HG02642 (cell line): ENCODE data around the gene PAM.

Source experiments
- ATAC-seq: cut with Tn5 transposase; IDR thresholded peaks from one replicate; pipeline ENCODE4 v1.9.1; 2021; ENCODE audit warnings: mild to moderate bottlenecking; ENCODE audit not compliant: unreplicated experiment, poor library complexity

Gene PAM

GRCh38 chr5:102802708-102803458 is 47.8 kb downstream of the PAM start:
- no peak for ATAC-seq

GRCh38 chr5:102807878-102808502 is 52.9 kb downstream of the PAM start:
- no peak for ATAC-seq

GRCh38 chr5:102809033-102809432 is 53.9 kb downstream of the PAM start:
- no peak for ATAC-seq

GRCh38 chr5:102811972-102812371 is 56.9 kb downstream of the PAM start:
- ATAC-seq = no peak

- ATAC-seq = no peak
These were observed 58.6 kb downstream of the PAM start for GRCh38 chr5:102813740-102814139.

GRCh38 chr5:102815084-102815483 is 60.0 kb downstream of the PAM start:
- no peak for ATAC-seq

GRCh38 chr5:102815540-102816332 is 60.6 kb downstream of the PAM start:
- no peak for ATAC-seq

- ATAC-seq = no peak
These were observed 63.2 kb downstream of the PAM start for GRCh38 chr5:102818345-102818744.

GRCh38 chr5:102818934-102819333 is 63.8 kb downstream of the PAM start:
- peak; percentile 57 for ATAC-seq

- no peak for ATAC-seq
These were observed 64.5 kb downstream of the PAM start for GRCh38 chr5:102819634-102820033.

- no peak for ATAC-seq
These were observed 68.4 kb downstream of the PAM start for GRCh38 chr5:102823441-102823874.

GRCh38 chr5:102826629-102827028 is 71.5 kb downstream of the PAM start:
- no peak for ATAC-seq

- no peak for ATAC-seq
These were observed 75.1 kb downstream of the PAM start for GRCh38 chr5:102830241-102830640.

GRCh38 chr5:102832445-102832844 is 77.3 kb downstream of the PAM start:
- ATAC-seq = no peak

- ATAC-seq = no peak
These were observed 78.0 kb downstream of the PAM start for GRCh38 chr5:102833146-102833545.

- no peak for ATAC-seq
These were observed 79.4 kb downstream of the PAM start for GRCh38 chr5:102834438-102834964.

GRCh38 chr5:102835717-102836116 is 80.6 kb downstream of the PAM start:
- no peak for ATAC-seq

- no peak for ATAC-seq
These were observed 85.9 kb downstream of the PAM start for GRCh38 chr5:102841021-102841420.

- no peak for ATAC-seq
These were observed 88.9 kb downstream of the PAM start for GRCh38 chr5:102843997-102844396.

GRCh38 chr5:102845041-102845440 is 89.9 kb downstream of the PAM start:
- ATAC-seq = no peak

- no peak for ATAC-seq
These were observed 95.4 kb downstream of the PAM start for GRCh38 chr5:102850503-102850902.
